ENCODE data around the gene VPS45. TPM values are rescaled to one million over a fixed set of nuclear protein-coding genes. Genes with fewer than 3 reads are reported as not detected.

Gene VPS45
- polyA plus RNA-seq, 1 of the 3 experiments (the other 2 are of a cell fraction) = 31.5 TPM

DNA sequence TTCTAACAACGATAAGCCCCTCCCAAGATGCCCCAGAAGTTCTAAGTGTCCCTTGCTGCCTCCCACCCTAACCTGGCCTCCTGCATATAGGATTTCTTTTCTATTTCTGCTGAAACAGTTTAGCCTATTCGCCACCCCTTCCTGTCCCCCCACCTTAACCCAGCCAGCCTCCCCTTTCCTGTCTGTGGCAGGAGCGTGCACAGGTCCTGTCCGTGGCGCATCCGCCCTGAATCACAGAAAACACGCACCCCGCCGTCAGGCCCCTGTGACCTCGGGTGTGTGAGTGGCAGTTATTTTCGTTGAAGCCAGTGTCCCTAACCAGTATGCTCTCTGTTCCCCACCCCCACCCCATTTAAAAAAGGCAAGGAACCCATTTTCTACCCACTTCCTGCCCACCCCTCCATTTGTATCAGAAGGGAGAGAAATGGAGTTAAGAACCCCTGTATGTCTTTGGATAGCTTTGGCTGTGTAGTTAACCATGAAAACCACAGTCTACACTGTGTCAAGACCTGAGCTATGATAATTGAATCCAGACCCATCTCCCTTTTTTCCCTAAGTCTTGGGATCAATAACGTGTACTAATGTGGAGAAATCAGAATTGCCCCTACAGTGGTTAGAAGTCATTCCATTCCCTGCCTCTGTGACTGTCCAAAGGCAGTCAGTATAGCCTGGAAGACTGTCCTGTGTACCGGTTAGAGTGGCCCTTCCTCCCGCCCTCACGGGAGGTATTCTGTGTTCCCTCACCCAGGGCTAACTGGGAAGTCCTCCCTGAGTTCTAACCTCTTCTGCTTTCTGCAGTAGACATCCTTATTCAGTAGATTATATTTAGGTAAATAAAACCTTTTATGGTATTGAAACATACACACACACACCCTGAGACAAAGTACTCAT lies 84.0 kb downstream of the VPS45 start:
- Histone ChIP-seq H3K79me2 (ENCODE audit: insufficient read depth) (peaks cover 62% of the 10 kb centered on the region), H3F3A (replicated peaks; ENCODE audit: insufficient read depth) (peaks cover 27% of the 10 kb centered on the region), H3K4me1 (ENCODE audit: control insufficient read depth in 1 of 2, insufficient read depth in 2 of 2, low read depth in 1 of 2, low read length in 1 of 2) (peaks cover 18 to 28% of the 10 kb centered on the region in 2 experiments), H2AFZ (ENCODE audit: low read depth) (no peak overlapping the region), H3K4me3 (ENCODE audit: low read depth in 2 of 2, low read length in 1 of 2) (peak overlapping the region; percentile 86 to 89), H3K27ac (ENCODE audit: low read depth in 2 of 2, low read length in 1 of 2) (peak overlapping the region; percentile 50 to 87), H3K36me3 (replicated peaks in 1 of 2; ENCODE audit: control insufficient read depth in 1 of 2, insufficient read depth in 2 of 2, low read length in 1 of 2) (peaks cover 27 to 40% of the 10 kb centered on the region in 2 experiments), H4K20me1 (ENCODE audit: insufficient read depth) (no peaks in the 10 kb centered on the region), H3K9me2 (no peaks in the 10 kb centered on the region), H3K4me2 (peak overlapping the region; percentile 85), H3K9me3 (no peaks in the 10 kb centered on the region), H3K9ac (peak overlapping the region; percentile 91), H3K27me3 (ENCODE audit: insufficient read depth) (no peaks in the 10 kb centered on the region)
- peak; percentile 42 for DNase-seq
- WGBS (ENCODE audit: low lambda C conversion rate) = 33% methylated on average over 15 of the region's 15 CpGs
- TF ChIP-seq JUND (IDR thresholded peaks at IDR 0.05) (no peak), MXI1 (IDR thresholded peaks at IDR 0.05; ENCODE audit: low read depth, low read length) (peak; percentile 51; the same call in 1 of the 2 replicates), FOSL2 (IDR thresholded peaks at IDR 0.05; ENCODE audit: borderline replicate concordance, low read depth) (no peak), EP300 (IDR thresholded peaks at IDR 0.05; ENCODE audit: borderline replicate concordance in 1 of 2, low read depth in 1 of 2, low read length in 1 of 2) (no peak), ELF1 (IDR thresholded peaks at IDR 0.05) (no peak), TCF12 (IDR thresholded peaks at IDR 0.05) (peak; percentile 65), FOXM1 (IDR thresholded peaks at IDR 0.05; ENCODE audit: low read depth) (no peak), TEAD4 (IDR thresholded peaks at IDR 0.05; ENCODE audit: borderline replicate concordance, insufficient read depth) (no peak), EZH2phosphoT487 (IDR thresholded peaks at IDR 0.05; ENCODE audit: borderline replicate concordance, low read depth) (no peak), SMC3 (IDR thresholded peaks at IDR 0.05; ENCODE audit: low read depth, low read length) (no peak)
- POLR2A ChIA-PET = interaction anchor here (0.9 kb wide), 1 partner anchor 264 kb away, joined by 3 read pairs; a partner anchor contains a TSS
- CTCF ChIA-PET = interaction anchor here (0.7 to 2.1 kb wide), 5 partner anchors 17 to 190 kb away, joined by 3 to 7 read pairs (median 3); no protein-coding TSS in a partner anchor

DNA sequence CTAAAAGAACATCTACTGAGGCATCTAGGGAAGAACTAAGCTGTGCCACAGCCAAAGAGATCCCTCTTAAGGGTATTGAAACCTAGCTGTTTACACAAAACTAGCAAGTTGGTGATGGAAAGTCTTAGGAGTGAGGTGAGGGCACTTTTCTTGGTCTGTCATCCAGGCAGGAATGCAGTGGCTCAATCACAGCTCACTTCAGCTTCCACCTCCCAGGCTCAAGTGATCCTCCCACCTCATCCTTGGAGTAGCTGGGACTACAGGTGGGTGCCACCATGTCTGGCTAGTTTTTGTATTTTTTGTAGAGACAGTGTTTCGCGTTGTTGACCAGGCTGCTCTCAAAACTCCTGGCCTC lies 84.6 kb downstream of the VPS45 start:
- no peaks in the 10 kb centered on the region for H4K20me1 ChIP-seq (ENCODE audit: insufficient read depth)
- H3K9ac ChIP-seq = peak overlapping the region; percentile 91; the same call in 1 of the 2 replicates
- no peaks in the 10 kb centered on the region for H3K9me2 ChIP-seq
- H3K4me2 ChIP-seq = peak overlapping the region; percentile 85
- peaks cover 62% of the 10 kb centered on the region for H3K79me2 ChIP-seq (ENCODE audit: insufficient read depth)
- H3F3A ChIP-seq (replicated peaks; ENCODE audit: insufficient read depth) = peaks cover 34% of the 10 kb centered on the region
- no peak overlapping the region for H2AFZ ChIP-seq (ENCODE audit: low read depth)
- ChIA-PET POLR2A (interaction anchor here (0.6 to 1.8 kb wide), 3 partner anchors 9 to 264 kb away, joined by 3 to 7 read pairs (median 3); a partner anchor contains a TSS), CTCF (interaction anchor here (1.1 to 2.1 kb wide), 3 partner anchors 17 to 190 kb away, joined by 3 to 7 read pairs (median 3); no protein-coding TSS in a partner anchor)
- peaks cover 24 to 25% of the 10 kb centered on the region in 2 experiments for H3K4me1 ChIP-seq (ENCODE audit: control insufficient read depth in 1 of 2, insufficient read depth in 2 of 2, low read depth in 1 of 2, low read length in 1 of 2)
- WGBS (ENCODE audit: low lambda C conversion rate) = 93% methylated on average over 2 of the region's 2 CpGs
- H3K36me3 ChIP-seq (replicated peaks in 1 of 2; ENCODE audit: control insufficient read depth in 1 of 2, insufficient read depth in 2 of 2, low read length in 1 of 2) = peaks cover 33 to 47% of the 10 kb centered on the region in 2 experiments
- H3K9me3 ChIP-seq = no peaks in the 10 kb centered on the region
- no peaks in the 10 kb centered on the region for H3K27me3 ChIP-seq (ENCODE audit: insufficient read depth)
- DNase-seq = no peak
- H3K4me3 ChIP-seq (ENCODE audit: low read depth in 2 of 2, low read length in 1 of 2) = peak overlapping the region in 1 of 2 experiments; percentile 86; a peak in 2 of 4 replicates
- H3K27ac ChIP-seq (ENCODE audit: low read depth in 2 of 2, low read length in 1 of 2) = peak overlapping the region; percentile 50 to 87; a peak in 3 of 4 replicates
- TF ChIP-seq, protein P1, sequence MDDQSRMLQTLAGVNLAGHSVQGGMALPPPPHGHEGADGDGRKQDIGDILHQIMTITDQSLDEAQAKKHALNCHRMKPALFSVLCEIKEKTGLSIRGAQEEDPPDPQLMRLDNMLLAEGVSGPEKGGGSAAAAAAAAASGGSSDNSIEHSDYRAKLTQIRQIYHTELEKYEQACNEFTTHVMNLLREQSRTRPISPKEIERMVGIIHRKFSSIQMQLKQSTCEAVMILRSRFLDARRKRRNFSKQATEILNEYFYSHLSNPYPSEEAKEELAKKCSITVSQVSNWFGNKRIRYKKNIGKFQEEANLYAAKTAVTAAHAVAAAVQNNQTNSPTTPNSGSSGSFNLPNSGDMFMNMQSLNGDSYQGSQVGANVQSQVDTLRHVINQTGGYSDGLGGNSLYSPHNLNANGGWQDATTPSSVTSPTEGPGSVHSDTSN (IDR thresholded peaks at IDR 0.05) = no peak
- TF ChIP-seq NRF1 (IDR thresholded peaks at IDR 0.05; ENCODE audit: low read depth, low read length) = no peak
